MCF 10A (cell line): ENCODE data around the gene FAM177B. TPM values are rescaled to one million over a fixed set of nuclear protein-coding genes. Genes with fewer than 3 reads are reported as not detected.

Experiments
- BruUV-seq: library from RNA; stranded (reverse); fragments of 400-500 nt; replicated peaks from 2 replicates; lab custom pipeline; 2021; lab: Mats Ljungman, UMichigan
- CTCF ChIA-PET: fragments of 300-600 bp; sonication (Branson Sonifier 250); formaldehyde crosslinking; extraction: SDS; loops from one replicate; lab custom pipeline; 2021; ENCODE audit warnings: antibody characterized with exemption, inconsistent platforms; lab: Yijun Ruan, JAX
- POLR2A ChIA-PET: fragments of 300-600, 350-650 bp; sonication (Branson Sonifier 250); formaldehyde crosslinking; extraction: SDS; loops from one replicate; lab custom pipeline; 2020; ENCODE audit warnings: antibody characterized with exemption, inconsistent platforms; lab: Yijun Ruan, JAX
- DNase-seq: peaks from one replicate; pipeline ENCODE4 v3.0.0-alpha.2; 2018; ENCODE audit not compliant: unreplicated experiment
- H3K27ac Mint-ChIP-seq: one replicate; pipeline ENCODE4 v1.8.0; 2022; ENCODE audit warnings: mild to moderate bottlenecking, low read depth, mixed read lengths; ENCODE audit not compliant: unreplicated experiment
- H3K27me3 Mint-ChIP-seq: one replicate; pipeline ENCODE4 v1.8.0; 2022; ENCODE audit warnings: mixed read lengths; ENCODE audit not compliant: insufficient read depth, unreplicated experiment
- H3K36me3 Mint-ChIP-seq: one replicate; pipeline ENCODE4 v1.8.0; 2022; ENCODE audit warnings: mild to moderate bottlenecking, moderate library complexity, mixed read lengths; ENCODE audit not compliant: insufficient read depth, unreplicated experiment
- H3K4me1 Mint-ChIP-seq: one replicate; pipeline ENCODE4 v1.8.0; 2022; ENCODE audit warnings: mixed read lengths; ENCODE audit not compliant: insufficient read depth, unreplicated experiment
- H3K4me3 Mint-ChIP-seq: one replicate; pipeline ENCODE4 v1.8.0; 2022; ENCODE audit warnings: mild to moderate bottlenecking, moderate library complexity, mixed read lengths; ENCODE audit not compliant: unreplicated experiment
- H3K9me3 Mint-ChIP-seq: one replicate; pipeline ENCODE4 v1.8.0; 2022; ENCODE audit warnings: mixed read lengths; ENCODE audit not compliant: unreplicated experiment
- CTCF ChIP-seq: fragments of 200-600 bp; IDR thresholded peaks from one replicate; pipeline ENCODE4 v1.8.0; 2022; ENCODE audit warnings: antibody characterized with exemption, mild to moderate bottlenecking; ENCODE audit not compliant: unreplicated experiment
- intact Hi-C: fragments of 100-400 bp; cut with micrococcal nuclease; formaldehyde crosslinking; loops from 2 replicates; pipeline ENCODE4 v1.14.1; 2022
- total RNA-seq: library from RNA; stranded (reverse); gene quantifications from 2 replicates; pipeline ENCODE4 v1.2.3, GENCODE V29; 2022

The FAM177B gene
- total RNA-seq, 1 experiment from 2014 or later: not detected

GRCh38 chr1:222749927-222750326, 12.9 kb downstream of the FAM177B start:
- no peak for TF ChIP-seq CTCF
- Mint-ChIP-seq H3K4me3 (no peak overlapping the region), H3K27me3 (no peaks in the 10 kb centered on the region), H3K9me3 (no peaks in the 10 kb centered on the region), H3K27ac (no peak overlapping the region), H3K36me3 (no peaks in the 10 kb centered on the region), H3K4me1 (peaks cover 14% of the 10 kb centered on the region)
- no TSS peak for BruUV-seq
- ChIA-PET CTCF (interaction anchor here (0.9 to 3.7 kb wide), 10 partner anchors 10 to 384 kb away, joined by 3 to 41 read pairs (median 10); no protein-coding TSS in a partner anchor), POLR2A (interaction anchor here (0.5 to 2.7 kb wide), 5 partner anchors 11 to 114 kb away, joined by 3 to 10 read pairs (median 3); no protein-coding TSS in a partner anchor)
- DNase-seq: peak; percentile 34
- intact Hi-C loops: no loop called here

GRCh38 chr1:222750651-222751050, 13.6 kb downstream of the FAM177B start:
- Mint-ChIP-seq H3K4me3 (no peak overlapping the region), H3K9me3 (no peaks in the 10 kb centered on the region), H3K27ac (no peak overlapping the region), H3K27me3 (no peaks in the 10 kb centered on the region), H3K36me3 (no peaks in the 10 kb centered on the region), H3K4me1 (peaks cover 21% of the 10 kb centered on the region)
- POLR2A ChIA-PET: interaction anchor here (0.6 to 2.7 kb wide), 7 partner anchors 12 to 904 kb away, joined by 3 to 10 read pairs (median 4); partner anchors contain the start of genes AIDA, BROX and FAM177B
- no peak for TF ChIP-seq CTCF
- intact Hi-C loops: no loop called here
- DNase-seq: no peak
- BruUV-seq: no TSS peak
- CTCF ChIA-PET: interaction anchor here (0.6 to 3.7 kb wide), 16 partner anchors 11 to 1858 kb away, joined by 3 to 41 read pairs (median 4); partner anchors contain the start of gene FAM177B

- Mint-ChIP-seq H3K36me3 (no peaks in the 10 kb centered on the region), H3K4me1 (peaks cover 25% of the 10 kb centered on the region), H3K4me3 (no peak overlapping the region), H3K9me3 (no peaks in the 10 kb centered on the region), H3K27me3 (no peaks in the 10 kb centered on the region), H3K27ac (no peak overlapping the region)
- TF ChIP-seq CTCF: no peak
- CTCF ChIA-PET: interaction anchor here (0.7 to 3.7 kb wide), 12 partner anchors 11 to 1858 kb away, joined by 3 to 41 read pairs (median 6); partner anchors contain the start of gene FAM177B
- no peak for DNase-seq
- BruUV-seq: no TSS peak
- intact Hi-C loops: no loop called here
- POLR2A ChIA-PET: interaction anchor here (0.7 to 2.7 kb wide), 5 partner anchors 12 to 159 kb away, joined by 3 to 10 read pairs (median 4); partner anchors contain the start of genes AIDA, BROX and FAM177B
Measured at GRCh38 chr1:222751255-222751654, 14.3 kb downstream of the FAM177B start.

- TSS peak; percentile 28 for BruUV-seq
- Mint-ChIP-seq H3K27ac (peak overlapping the region; percentile 86), H3K36me3 (no peaks in the 10 kb centered on the region), H3K4me3 (peak overlapping the region; percentile 46), H3K9me3 (no peaks in the 10 kb centered on the region), H3K27me3 (no peaks in the 10 kb centered on the region), H3K4me1 (peaks cover 28% of the 10 kb centered on the region)
- no peak for TF ChIP-seq CTCF
- CTCF ChIA-PET: interaction anchor here (0.6 to 3.2 kb wide), 12 partner anchors 10 to 958 kb away, joined by 3 to 24 read pairs (median 5); no protein-coding TSS in a partner anchor
- DNase-seq: peak; percentile 98
- intact Hi-C loops: loop anchor here (1.0 kb wide), 2 partner anchors 24 to 41 kb away; no protein-coding TSS in a partner anchor
- POLR2A ChIA-PET: interaction anchor here (0.6 to 5.7 kb wide), 30 partner anchors 9 to 1575 kb away, joined by 3 to 56 read pairs (median 4); partner anchors contain the start of genes AIDA, BROX, FAM177B and NVL
Measured at GRCh38 chr1:222754366-222755139, 17.6 kb downstream of the FAM177B start.
